ENCODE measurements around the gene MANBA.

The MANBA gene

GRCh38 chr4:102683881-102684609 is 76.7 kb downstream of the MANBA start:
- no peak for DNase-seq (ENCODE audit: low read depth in 2 of 3, low spot score in 2 of 3)

- DNase-seq (ENCODE audit: low read depth in 2 of 3, low spot score in 2 of 3), result no peak
Measured at GRCh38 chr4:102678695-102679335, 82.0 kb downstream of the MANBA start.

GRCh38 chr4:102678107-102678506 is 82.7 kb downstream of the MANBA start:
- no peak for DNase-seq (ENCODE audit: low read depth in 2 of 3, low spot score in 2 of 3)

DNA sequence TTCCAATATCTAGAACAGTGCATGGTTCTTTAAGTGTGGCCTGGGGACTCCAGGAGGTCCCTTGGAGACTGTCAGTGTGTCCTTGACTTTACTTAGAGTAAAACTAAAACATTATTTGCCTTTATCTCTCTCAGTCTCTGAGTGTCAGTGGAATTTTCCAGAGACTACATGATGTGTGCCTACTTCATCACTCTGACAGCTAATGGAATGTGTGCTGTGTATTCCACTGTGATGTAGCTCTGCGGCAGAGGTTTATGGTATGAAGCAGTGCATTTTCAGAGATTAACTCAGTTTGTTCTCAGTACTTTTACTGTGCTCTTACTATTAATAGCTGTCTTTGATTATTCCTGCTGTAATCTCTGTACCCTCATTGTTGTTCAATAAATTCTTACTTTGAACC is 85.6 kb downstream of the MANBA start:
- DNase-seq (ENCODE audit: low read depth in 2 of 3, low spot score in 2 of 3), result no peak

DNA sequence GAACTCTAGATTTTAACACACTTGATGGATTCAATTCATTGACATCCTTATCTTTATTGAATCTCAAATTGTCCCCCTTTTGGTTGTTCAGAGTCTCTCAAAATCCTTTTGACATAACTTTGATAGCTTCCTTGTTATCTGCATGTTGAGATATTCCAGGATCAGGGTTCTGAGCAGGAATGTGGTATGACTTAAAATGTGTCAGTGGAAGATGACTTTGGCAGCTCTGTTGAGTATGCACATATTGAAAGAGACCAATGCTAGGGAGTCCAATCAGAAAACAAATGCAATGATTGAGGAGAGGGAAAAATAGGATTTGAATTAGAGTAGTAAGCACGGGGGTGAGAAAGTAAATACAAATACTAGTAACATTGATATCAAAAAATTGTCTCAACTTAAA is 93.8 kb downstream of the MANBA start:
- no peak for DNase-seq (ENCODE audit: low read depth in 2 of 3, low spot score in 2 of 3)

- DNase-seq (ENCODE audit: low read depth in 2 of 3, low spot score in 2 of 3), result no peak
Measured at GRCh38 chr4:102665527-102665926, 95.2 kb downstream of the MANBA start.

- DNase-seq (ENCODE audit: low read depth in 2 of 3, low spot score in 2 of 3), result no peak
Measured at GRCh38 chr4:102663073-102663472, 97.7 kb downstream of the MANBA start.

DNA sequence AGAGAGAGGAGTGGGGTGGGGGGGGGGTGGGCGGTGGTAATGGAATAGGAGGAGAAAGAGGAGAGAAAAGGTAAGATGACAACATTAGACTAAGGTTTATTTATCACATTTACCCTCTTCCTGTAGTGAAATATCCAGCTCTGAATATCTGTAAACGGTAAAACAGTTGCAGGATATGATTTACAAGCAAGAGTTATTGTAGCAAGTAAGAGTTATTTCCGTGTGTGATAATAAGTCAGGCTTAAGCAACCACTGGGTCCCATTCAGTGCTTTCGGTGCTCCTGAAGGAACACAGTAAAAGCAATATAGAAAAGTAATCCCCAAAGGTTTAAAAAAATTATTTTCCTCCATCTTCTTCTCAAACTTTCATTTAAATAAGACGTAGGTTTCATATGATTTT is 103.6 kb downstream of the MANBA start:
- DNase-seq (ENCODE audit: low read depth in 2 of 3, low spot score in 2 of 3), result no peak

DNA sequence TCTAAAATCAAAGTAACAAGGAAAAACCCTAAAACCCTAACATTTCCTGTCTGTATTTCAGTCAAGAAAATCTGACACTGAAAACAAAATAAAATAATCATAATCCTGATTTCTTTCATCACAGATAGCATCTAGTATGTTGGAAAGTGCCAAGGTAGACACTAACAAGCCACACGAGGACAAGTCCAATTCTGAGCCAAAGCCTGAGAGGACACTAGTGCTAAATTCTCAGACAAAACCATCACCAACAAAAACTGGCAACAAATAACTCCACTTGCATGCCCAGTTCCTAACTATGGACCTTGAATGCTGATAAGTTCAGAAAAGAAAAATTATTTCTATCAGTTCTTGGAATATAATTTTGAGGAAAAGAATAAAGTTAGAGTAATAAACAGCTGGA is 113.7 kb downstream of the MANBA start:
- no peak for DNase-seq (ENCODE audit: low read depth in 2 of 3, low spot score in 2 of 3)

GRCh38 chr4:102642631-102643298 is 118.0 kb downstream of the MANBA start:
- no peak for DNase-seq (ENCODE audit: low read depth in 2 of 3, low spot score in 2 of 3)

GRCh38 chr4:102641793-102642192 is 119.0 kb downstream of the MANBA start:
- DNase-seq (ENCODE audit: low read depth in 2 of 3, low spot score in 2 of 3), result no peak

GRCh38 chr4:102640669-102641068 is 120.1 kb downstream of the MANBA start:
- no peak for DNase-seq (ENCODE audit: low read depth in 2 of 3, low spot score in 2 of 3)

- no peak for DNase-seq (ENCODE audit: low read depth in 2 of 3, low spot score in 2 of 3)
Measured at GRCh38 chr4:102639598-102639997, 121.2 kb downstream of the MANBA start.

- no peak for DNase-seq (ENCODE audit: low read depth in 2 of 3, low spot score in 2 of 3)
Measured at GRCh38 chr4:102638621-102639020, 122.1 kb downstream of the MANBA start.

GRCh38 chr4:102637391-102637790 is 123.4 kb downstream of the MANBA start:
- no peak for DNase-seq (ENCODE audit: low read depth in 2 of 3, low spot score in 2 of 3)

DNA sequence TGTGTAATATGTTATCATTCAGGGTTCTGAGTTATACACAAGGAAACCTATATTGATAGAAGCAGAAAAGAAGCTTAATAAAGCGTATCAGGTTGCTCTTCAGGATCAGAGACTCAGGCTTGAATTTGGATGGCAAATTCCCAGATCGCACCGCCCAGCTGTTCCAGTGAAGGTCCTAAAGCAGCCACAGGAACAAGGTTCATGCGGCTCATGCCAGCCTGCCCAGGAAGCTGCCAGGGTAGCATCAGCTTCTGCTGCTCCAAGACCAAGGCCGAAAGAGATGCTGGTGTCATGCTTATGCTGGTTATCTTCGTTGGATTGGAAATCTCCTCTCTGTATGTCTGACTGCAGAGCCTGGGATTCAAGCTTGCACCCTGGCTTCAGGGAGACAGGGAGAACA is 127.7 kb downstream of the MANBA start:
- no peak for DNase-seq (ENCODE audit: low read depth in 2 of 3, low spot score in 2 of 3)

DNA sequence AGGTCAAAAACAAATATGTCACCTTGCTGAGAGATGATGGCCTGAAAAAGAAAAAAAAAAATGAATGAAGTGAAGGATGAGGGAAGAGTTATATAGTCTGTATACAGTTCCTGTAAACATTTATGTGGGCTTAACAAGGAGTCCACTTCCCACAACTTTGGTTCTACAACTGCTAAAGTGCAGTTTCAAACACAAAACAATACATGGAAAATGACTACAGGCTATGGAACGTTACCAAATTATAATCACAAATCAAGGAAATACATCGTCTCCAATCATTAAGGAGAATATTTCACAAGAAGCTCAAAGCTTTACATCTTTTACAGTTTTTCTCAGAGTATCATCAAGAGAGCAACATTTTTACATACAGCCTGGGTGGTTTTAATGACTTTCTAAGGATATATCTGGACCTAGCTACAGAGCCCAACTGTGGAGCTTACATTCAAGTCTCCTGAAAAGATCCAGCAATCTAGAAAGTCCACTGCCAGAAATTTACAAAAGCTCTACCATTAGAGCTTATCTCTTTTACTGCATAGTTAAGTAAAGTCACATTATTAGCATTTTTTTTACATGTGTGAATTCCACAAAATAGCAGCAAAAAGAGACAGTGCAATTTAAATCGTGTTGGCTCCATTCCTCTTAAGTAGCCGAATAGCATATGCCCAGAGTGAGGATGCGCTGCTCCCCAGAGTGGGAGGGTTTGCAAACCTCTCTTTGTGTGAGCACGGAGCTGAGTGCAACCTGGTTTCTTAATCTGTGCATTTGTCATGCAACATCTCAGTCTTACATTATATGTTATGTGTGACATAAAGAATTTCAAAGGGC is 128.3 kb downstream of the MANBA start:
- no peak for DNase-seq (ENCODE audit: low read depth in 2 of 3, low spot score in 2 of 3)

GRCh38 chr4:102631616-102632015 is 129.2 kb downstream of the MANBA start:
- DNase-seq (ENCODE audit: low read depth in 2 of 3, low spot score in 2 of 3), result no peak

GRCh38 chr4:102629673-102630072 is 131.1 kb downstream of the MANBA start:
- no peak for DNase-seq (ENCODE audit: low read depth in 2 of 3, low spot score in 2 of 3)

DNA sequence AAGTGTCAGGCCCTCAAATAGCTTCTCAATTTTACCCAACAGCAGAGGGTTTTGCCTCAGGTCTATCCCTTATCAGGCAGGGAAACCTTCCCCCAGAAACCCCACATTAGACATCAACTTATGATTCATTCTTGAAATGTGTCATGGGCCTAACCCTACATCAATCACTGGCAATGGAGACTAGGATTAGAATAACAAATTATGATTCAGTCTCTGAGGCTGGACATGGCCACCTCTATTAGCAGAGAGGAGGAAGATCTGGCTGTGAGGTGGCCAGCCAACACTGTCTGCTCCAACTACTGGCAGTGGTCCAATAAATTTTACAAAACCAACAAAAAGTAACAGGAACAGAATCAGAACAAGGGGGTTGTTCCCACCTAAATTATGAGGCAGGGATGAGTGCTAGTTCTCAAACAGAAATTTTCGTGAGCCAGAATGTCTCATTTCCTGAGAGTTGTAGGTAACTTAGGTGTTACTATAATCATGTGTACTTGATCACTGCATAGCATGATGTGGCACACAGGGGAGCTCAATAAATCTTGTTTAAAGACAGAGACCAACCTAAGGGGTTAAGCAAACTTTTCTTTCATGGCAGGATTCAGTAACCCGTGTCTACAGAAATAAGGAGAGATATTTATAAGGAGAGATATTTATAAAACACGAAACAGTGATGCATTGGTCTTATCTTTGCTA is 132.8 kb downstream of the MANBA start:
- no peak for DNase-seq (ENCODE audit: low read depth in 2 of 3, low spot score in 2 of 3)

Measured in activated CD8-positive, alpha-beta memory T cell treated with anti-CD3 and anti-CD28 coated beads for 48 hours (primary cell).